ENCODE results near the gene RANBP1. TPM values are rescaled to one million over a fixed set of nuclear protein-coding genes. Genes with fewer than 3 reads are reported as not detected.
A peak's percentile ranks its signal among the peaks of the same experiment; 100 is the strongest.

The RANBP1 gene
- total RNA-seq, 1 experiment from 2014 or later = 1,003 TPM

DNA sequence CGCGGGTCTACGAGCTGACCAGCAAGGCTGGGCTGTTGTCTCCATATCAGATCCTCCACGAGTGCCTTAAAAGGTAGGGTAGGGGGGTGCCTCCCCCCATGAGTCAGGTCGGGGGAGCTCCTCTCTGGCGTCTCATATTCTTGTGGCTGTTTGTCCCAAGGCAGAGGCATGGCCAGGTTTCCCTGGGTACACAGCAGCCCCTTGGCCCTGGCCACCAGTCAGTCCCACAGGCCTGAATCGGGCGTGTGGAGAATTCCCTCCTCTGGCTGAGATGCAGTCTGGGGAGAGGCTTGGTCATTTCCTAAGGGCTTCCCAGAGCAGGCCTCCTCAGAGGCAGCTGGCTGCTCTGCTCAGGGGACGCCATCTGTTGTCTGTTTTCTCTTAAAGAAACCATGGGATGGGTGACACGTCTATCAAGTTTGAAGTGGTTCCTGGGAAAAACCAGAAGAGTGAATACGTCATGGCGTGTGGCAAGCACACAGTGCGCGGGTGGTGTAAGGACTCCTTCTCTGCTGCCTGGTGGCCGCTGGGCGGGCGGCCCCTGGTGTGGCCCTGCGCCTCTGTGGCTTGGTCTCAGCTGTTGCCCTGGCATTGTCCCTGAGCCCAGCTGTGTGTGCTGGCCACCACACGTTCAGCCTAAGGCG is 9.6 kb upstream of the RANBP1 start:
- DNase-seq (ENCODE audit: low spot score) = peak; percentile 33
- in situ Hi-C loops (cut with HindIII; ENCODE audit: low sequenced_read_pairs) = no loop called here

DNA sequence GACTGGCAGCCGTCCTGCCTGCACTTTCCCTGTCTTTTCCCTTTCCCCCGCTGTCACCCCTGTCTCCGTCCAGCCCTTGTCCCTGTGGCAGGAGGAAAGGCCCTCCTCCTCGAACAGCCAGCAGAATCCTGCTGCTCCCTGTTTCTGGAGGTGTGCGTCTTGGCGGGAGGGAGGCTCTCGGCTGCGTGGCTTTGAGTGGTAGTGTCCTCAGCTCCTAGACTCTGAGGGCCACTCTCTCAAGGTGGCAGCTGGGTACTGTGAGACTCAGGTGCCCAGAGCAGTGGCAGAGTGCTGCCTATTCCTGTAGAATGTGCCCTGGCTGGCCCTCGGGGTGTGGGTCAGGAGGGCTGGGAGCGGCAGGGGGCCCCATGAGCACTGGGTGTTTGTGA is 9.1 kb upstream of the RANBP1 start:
- no peak for DNase-seq (ENCODE audit: low spot score)
- in situ Hi-C loops (cut with HindIII; ENCODE audit: low sequenced_read_pairs) = no loop called here

DNA sequence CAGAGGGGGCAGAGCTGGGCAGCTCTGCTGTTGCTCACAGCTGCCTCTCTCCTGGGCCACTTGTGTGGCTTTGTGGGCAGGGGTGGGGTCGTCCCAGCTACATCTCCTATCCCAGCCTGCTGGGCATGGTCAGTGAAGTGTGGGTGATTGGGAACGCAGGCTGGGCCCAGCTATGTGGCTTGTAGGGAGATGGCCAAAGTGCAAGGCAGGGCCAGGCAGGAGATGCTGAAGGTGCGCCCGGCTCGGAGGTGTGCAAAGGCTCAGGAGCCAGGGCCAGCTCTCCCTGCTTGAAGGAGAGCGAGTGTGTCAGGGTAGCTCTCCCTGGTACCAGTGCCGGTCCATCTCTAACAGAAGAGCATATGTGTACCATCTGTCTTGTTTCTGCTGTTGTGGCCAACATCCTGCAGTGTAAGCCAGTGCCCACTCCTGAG is 8.4 kb upstream of the RANBP1 start:
- in situ Hi-C loops (cut with HindIII; ENCODE audit: low sequenced_read_pairs) = no loop called here
- peak; percentile 79 for DNase-seq (ENCODE audit: low spot score)

DNA sequence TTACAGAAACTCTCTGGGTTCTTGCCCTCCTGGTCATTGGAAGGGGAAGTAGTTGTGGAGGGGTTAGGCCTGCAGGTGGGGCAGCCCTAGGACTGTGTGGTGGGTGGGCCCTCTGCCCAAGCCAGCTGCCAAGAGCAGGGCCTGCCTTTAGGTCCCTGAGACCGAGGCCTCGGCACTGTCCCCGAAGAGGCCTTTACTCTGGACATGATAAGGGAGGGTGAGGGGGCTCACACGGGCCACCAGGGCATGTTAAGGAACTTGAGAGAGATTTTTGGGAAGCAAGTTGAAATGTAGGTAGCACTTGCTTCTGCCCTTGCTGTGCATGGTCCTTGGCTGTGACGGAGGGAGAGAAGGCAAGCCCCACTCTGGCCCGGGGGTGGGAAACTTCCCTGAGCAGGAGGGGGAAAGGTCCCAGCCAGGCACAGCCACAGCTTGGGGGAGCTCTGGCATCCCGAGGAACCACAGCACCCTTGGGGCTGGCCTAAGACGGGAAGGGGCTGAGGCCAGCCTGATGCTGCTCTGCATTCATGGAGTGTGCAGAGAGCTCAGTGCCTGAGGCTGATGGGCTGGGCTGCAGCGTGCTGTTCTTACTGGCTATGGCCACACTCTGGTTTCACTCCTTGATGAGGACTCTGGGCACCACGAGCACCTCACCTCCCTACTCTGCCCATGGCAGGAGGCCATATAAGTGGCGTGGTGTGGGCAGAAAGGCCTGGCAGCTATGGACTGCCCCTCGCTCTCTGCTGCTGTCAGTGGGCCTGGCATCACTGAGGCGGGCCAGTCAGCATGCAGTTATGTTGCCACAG is 7.8 kb upstream of the RANBP1 start:
- DNase-seq (ENCODE audit: low spot score) = no peak
- in situ Hi-C loops (cut with HindIII; ENCODE audit: low sequenced_read_pairs) = no loop called here

DNA sequence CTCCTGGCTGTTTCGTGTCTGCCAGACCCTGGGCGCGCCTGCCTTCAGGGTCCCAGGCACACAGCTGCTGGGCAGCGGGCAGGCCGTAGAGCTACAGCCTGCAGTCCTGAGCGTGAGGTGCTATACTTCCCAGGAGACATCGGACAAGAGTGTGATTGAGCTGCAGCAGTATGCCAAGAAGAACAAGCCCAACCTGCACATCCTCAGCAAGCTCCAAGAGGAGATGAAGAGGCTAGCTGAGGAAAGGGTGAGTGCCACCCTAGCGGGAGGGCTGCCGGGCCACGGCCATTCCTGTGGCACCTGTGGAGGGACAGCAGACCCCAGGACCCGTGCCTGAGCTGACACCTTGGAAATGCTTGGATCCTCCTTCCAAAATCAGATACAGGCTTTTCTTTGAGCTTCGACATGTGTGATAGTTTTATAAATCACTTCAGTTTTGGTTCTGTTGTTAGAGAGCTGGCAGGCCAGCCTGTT is 7.1 kb upstream of the RANBP1 start:
- DNase-seq (ENCODE audit: low spot score) = no peak
- in situ Hi-C loops (cut with HindIII; ENCODE audit: low sequenced_read_pairs) = no loop called here

DNA sequence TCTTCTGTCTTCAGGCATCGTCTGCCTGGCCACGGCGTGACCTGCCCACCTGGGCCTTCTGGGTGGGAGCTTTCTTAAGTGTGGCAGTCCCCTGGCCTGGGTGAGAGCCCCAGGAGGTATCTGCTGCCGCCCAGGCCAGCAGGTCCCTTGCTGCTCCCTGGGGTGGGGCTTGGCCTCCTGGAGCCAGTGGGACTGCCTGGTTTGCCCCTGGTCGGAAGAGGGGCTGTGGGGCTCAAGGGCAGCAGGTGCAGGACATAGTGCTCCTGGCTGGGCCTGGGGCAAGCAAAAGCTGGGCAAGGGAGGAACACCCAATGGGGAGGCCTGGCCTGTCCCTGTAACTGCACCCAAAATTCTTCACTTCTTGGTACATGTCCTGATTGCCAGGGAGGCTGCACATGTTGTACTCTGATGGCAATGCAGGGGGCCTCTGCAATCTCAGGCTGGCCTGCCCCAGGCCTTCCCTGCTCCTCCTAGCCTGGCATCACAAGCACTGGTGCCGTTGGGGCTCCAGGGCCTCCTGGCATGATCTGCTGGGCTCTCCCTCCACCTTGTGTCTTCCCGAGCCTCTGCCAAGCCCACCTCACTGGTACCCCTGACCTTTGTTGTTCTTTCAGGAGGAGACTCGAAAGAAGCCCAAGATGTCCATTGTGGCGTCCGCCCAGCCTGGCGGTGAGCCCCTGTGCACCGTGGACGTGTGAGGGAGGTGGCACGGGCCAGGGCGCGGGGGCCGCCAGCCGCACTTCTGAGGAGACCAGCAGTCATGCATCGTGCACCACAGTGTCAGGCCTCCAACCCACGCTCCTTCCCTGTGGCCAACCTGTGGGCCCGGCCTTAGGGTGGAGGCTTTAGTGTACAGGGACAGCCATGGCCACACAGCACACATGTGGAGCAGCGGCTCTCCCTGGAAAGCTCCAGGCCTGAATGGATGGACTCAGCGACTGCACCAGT is 6.2 kb upstream of the RANBP1 start:
- in situ Hi-C loops (cut with HindIII; ENCODE audit: low sequenced_read_pairs) = no loop called here
- no peak for DNase-seq (ENCODE audit: low spot score)

DNA sequence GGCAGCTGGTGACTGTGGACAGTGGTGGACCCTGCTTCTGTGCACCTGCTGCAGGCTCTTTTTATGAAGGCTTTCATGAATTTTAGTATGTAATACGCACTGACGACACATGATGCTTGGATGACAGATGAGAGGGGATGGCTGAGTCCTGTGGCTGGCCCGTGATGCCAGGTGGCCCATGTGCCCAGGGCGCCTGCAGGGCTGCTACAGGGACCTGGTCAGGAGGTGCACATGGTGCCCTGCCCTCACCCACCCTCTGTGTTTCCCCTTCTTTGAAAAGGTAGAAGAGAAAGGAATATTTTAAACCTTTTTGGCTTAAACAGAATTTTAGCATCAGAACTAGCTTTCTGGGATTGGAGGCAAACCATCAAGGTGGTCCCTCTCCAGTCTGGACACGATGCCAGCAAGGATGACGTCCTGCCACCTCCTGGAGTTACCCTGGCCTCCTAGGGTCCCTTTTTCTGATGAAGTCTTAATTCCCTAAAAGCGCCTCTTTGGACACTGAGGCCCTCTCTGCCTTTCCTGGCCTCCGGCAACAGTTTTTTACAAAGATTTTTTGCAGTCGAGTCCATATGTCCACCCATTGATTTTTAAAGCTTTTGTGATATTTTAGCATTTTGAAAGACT is 5.4 kb upstream of the RANBP1 start:
- in situ Hi-C loops (cut with HindIII; ENCODE audit: low sequenced_read_pairs) = no loop called here
- DNase-seq (ENCODE audit: low spot score) = no peak

DNA sequence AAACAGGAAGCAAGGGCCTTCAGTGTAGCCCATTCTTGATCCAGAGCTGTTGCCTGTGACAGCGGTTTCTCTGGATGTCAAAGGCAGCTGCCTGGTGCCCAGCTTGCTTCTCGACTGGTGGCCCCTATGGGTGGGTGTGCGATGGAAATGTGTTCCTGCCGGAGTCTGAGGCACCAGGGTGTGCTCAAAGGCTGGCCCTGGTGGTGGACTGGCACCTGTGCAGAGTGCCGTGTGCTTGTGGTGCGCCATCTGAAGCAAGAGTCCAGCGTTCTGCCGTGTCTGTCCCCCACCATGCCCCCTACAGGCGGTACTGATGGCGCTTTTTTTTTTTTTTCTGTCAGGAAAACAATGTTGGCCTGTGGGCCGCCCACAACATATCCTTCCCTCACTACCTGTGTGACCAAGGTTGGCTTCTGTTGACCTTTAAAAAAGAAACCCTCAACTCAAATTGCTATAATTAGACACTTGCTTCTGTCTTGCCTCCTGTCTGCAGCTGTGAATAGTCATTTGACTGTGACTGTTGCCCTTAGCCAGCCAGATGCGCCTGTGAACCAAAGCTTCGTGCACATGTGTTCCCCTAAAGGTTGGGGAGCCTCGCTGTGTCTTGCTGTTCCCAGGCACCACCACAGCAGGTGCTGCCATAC is 4.7 kb upstream of the RANBP1 start:
- in situ Hi-C loops (cut with HindIII; ENCODE audit: low sequenced_read_pairs) = no loop called here
- DNase-seq (ENCODE audit: low spot score) = peak; percentile 51

DNA sequence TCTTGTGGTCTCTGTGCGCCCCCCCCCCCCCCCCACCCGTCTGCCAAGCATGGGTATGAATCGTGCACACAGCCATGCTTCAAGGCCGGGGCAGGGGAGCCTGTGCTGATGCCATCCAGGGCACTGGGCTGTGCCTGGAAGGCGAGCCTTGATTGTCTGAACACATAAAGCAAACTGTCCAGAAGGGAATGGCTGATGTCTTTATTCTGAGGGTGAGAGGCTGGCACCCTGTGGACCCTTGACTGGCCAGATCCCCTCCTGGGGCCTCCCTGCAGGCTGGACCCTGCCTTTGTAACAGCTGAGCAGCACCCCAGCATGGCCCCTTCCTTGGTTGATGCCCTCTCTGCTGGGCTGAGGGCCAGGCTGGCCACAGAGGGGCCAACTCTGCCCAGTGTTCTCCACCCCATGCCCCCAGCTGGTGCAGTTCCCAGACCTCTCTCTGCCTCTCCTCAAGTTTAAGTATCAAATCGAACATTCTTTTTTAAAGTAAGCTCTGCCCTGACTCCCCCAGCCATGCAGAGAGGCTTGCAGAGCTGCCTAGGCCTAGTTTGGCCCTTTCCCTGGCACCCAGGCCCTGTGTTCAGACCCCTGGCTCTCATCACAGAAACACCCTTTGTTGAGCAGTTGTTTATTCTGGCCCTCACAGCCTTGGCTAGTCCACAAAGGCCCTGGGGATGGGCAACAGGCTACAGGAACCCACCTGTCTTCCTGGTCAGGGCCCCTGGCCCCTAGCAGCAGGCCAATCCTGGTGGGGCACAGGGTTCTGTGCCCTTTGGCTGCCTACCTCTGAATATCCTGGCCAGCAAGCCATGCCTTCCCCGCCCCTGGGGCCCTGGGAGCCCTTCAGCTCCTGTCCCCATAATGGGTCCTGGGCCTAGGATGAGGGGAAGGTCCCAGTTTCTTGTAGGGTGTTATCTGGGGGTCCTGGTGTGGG is 3.9 kb upstream of the RANBP1 start:
- in situ Hi-C loops (cut with HindIII; ENCODE audit: low sequenced_read_pairs) = no loop called here
- DNase-seq (ENCODE audit: low spot score) = no peak

DNA sequence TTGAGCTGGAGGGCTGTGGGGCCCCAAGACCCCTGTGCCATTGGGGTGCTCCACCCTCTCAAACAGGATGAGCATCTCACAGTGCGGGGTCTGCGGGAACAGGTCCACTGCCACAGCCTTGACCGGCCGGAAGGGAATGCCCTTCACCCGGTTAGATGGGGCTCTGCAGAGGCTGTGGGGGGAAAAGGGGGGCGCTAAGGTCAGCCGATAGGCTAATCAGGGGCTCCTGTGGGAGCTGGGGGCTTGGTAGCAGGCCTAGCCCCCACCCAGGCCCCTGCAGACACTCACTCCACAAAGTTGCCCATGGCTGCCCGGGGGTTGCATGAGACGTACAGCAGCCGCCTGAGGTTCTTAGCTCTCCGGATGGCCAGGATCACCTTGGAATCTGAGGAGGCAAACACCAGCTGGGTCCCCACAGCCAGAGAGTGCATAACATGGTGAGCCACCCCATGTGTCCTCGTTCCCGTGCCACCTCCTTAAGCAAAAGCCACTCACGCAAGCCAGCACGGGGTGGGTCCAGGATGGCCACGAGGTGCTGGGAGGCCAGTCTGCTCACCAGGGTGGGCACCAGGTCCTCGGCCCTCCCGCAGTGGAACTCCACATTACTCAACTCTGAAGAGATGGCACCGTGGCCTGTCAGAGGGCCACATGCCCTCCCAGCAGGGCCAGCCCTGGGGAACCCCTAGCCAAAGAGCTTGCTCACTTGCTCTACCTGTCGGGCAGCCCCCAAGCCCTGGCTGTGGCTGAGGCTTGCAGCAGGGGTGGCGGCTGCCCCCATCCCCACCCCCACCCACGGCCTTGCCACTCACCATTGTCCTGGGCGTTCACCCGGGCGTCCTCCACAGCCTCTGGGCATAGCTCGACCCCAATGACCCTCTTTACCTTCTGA is 3.0 kb upstream of the RANBP1 start:
- DNase-seq (ENCODE audit: low spot score) = no peak
- in situ Hi-C loops (cut with HindIII; ENCODE audit: low sequenced_read_pairs) = no loop called here

DNA sequence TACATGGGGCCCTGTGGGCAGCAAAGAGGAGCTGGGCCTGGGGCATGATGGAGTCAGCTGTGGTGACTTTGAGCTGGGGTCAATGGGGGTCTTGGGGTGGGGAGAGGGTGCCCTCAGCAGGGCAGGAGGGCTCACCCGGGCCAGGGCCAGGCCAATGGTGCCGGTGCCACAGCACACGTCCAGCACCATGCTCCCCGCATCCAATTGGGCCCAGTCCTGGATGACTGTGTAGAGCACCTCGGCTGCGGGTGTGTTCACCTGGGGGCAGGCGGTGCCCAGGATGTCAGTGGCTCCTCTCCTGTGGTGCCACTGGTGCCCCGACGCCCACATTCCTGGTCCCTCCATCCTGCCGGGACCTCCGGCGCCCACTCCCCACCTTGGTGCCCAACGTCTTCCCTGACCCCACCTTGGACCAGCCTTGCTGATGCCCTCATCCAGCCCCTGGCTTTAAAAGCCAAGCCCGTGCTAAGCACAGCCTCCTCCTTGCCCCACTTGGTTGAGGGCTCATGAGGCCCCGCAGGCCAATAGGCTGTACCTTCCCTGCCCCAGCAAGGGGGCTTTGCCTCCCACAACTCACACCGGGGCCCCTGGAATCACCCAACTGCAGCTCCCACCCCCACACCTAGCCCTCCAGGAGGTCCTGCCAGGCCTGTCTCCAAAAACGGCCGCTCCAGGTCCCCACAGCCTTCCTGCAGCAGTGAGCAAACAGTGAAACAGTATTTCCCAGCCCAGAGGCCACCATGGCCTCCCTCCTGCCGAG is 2.2 kb upstream of the RANBP1 start:
- no peak for DNase-seq (ENCODE audit: low spot score)
- in situ Hi-C loops (cut with HindIII; ENCODE audit: low sequenced_read_pairs) = no loop called here

DNA sequence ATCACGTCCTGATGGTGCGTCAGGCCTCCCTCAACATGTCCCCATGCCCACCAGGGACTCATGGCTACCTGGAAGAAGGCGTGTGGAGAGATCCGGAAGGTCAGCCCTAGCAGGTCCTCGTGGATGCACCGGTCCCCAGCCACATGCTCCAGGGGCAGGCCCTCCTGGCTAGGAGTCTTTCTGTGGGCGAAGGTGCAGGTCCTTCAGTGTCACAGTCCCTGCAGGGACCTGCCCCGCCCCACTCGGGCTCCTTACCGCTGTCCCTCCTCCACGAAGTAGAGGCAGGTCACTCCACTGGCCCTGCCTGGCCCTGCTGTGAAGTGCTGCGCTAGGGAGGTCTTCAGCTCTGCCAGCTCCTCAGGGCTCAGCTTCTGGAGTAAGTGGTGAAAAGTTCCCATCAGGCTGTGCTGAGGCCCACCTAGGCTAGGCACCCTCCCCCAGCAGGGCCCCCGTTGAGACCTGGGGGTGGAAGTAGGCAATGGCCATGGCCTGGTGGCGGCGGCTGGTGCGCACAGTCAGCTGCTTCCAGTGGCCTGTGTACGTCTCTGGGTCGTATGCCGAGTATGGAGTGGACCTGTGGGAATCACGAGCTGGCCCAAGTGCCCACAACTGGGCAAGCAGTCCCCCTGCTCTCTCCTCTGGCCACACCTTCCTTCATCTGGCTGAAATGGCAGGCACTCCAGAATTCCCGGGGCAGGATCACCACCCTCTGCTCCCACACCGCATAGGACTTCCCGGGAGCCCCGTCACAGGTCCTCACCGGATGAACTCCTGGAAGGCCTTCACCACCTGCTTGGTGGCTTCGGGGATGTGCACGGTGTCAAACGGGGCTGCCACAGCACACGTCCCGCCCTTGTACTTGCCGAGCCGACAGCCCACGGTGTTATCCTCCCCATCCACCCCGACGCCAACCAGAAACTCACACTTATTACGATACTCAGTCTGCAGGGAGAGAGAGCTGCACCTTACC is 1.1 kb upstream of the RANBP1 start:
- DNase-seq (ENCODE audit: low spot score) = no peak
- in situ Hi-C loops (cut with HindIII; ENCODE audit: low sequenced_read_pairs) = no loop called here

DNA sequence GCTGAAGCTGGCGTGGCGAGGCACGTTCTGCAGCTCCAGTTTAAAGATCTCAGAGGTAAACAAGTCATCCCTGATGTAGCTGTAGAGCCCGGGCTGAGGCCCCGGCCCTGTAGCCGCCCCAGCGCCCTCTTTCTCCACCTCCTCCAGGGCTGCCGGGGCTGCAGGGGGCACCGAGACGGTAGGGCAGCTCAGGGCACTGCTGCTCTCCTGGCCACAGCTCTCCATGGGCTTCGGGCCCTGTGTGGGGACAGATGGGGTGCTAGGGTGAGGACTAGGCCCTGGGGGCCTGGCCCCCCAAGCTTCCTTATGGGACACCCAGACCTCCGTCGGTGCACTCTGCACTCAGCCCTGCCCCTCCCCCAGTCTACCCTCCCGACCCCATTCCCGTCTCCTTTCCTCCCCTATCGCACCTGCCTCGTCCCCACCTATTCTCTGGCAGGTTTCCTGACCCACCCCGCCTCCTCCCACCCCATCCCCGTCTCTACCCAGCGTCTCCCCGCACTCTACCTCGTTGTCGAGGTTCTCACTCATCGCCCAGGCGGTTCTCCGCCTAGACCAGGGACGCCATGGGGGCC is 559 bp downstream of the RANBP1 start:
- DNase-seq (ENCODE audit: low spot score) = no peak
- in situ Hi-C loops (cut with HindIII; ENCODE audit: low sequenced_read_pairs) = no loop called here

DNA sequence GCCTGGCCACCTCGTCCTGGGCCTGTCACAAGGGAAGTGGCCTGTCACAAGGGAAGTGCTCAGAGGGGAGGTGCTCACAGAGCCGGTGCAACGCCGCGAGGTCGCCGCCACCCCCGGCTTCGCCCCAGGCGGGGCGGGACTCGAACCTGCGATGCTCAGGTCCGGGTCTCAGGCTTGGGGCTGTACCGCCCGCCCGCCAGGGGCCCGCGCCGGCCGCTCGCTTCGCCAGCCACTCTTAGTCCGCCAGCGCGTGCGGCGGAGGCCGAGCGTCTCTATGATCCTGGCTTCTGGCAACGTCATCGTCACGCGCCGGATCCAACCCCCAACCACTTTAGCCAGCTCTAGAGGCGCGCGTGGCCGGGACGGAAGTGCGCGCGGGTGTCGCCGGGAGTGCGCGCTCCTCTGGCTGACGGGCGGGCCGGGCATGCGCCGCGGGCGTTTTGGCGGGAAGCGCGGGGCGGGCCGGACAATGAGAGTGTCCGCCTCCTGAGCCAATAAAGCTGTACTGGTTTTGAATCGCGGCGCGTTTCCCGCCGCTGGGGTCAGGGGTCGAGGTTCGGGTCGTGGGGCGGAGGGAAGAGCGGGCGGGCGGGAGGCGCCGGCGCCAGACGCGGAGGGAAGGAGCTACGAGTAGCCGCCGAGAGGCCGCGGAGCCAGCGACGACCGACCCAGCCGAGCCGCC is 1.2 kb downstream of the RANBP1 start, which contains the start of gene TRMT2A:
TSS of gene TRMT2A (minus strand) at position 276 of the 682 bp plus-strand sequence. CDS start 320 bp downstream, outside the sequence.
- in situ Hi-C loops (cut with HindIII; ENCODE audit: low sequenced_read_pairs) = no loop called here
- DNase-seq (ENCODE audit: low spot score) = peak; percentile 95
